Retinal pigment epithelial cell (primary cell): Measurements from ENCODE around the gene RAB9A.

ENCODE experiments used
- DNase-seq: peaks from one replicate; pipeline ENCODE4 v3.0.0-alpha.2; 2010; ENCODE audit warnings: low read depth
- H3K4me3 ChIP-seq: 2 replicates; pipeline ENCODE4 v1.5.1; 2011; ENCODE audit warnings: mild to moderate bottlenecking, low read length, control low read depth, moderate library complexity
- CTCF ChIP-seq: conservative IDR thresholded peaks from 2 replicates; pipeline ENCODE4 v1.5.1; 2011; ENCODE audit warnings: low read depth, low read length, control low read depth, inconsistent platforms

Gene RAB9A

GRCh38 chrX:13685126-13685763, 3.7 kb upstream of the RAB9A start:
- DNase-seq = no peak
- no peak overlapping the region for H3K4me3 ChIP-seq
- TF ChIP-seq CTCF = no peak

GRCh38 chrX:13687203-13687602, 1.7 kb upstream of the RAB9A start:
- no peak for TF ChIP-seq CTCF
- DNase-seq = no peak
- no peak overlapping the region for H3K4me3 ChIP-seq

- no peak for DNase-seq
- TF ChIP-seq CTCF = no peak
- peak overlapping the region; percentile 95 for H3K4me3 ChIP-seq
Observed at GRCh38 chrX:13688384-13688957, 457 bp upstream of the RAB9A start.

- peak overlapping the region; percentile 95 for H3K4me3 ChIP-seq
- TF ChIP-seq CTCF = no peak
- no peak for DNase-seq
Observed at GRCh38 chrX:13689741-13690211, 848 bp downstream of the RAB9A start.

- peak; percentile 26 for TF ChIP-seq CTCF
- DNase-seq = no peak
- H3K4me3 ChIP-seq = peak overlapping the region; percentile 95
Observed at GRCh38 chrX:13690836-13691235, 1.9 kb downstream of the RAB9A start.

GRCh38 chrX:13691841-13692371, 3.0 kb downstream of the RAB9A start:
- no peak for TF ChIP-seq CTCF
- DNase-seq = no peak
- H3K4me3 ChIP-seq = no peak overlapping the region

- DNase-seq = no peak
- H3K4me3 ChIP-seq = no peak overlapping the region
- TF ChIP-seq CTCF = no peak
Observed at GRCh38 chrX:13692771-13693231, 3.9 kb downstream of the RAB9A start.
